ENCODE measurements around the gene NAT9. TPM values are rescaled to one million over a fixed set of nuclear protein-coding genes. Genes with fewer than 3 reads are reported as not detected.

Gene NAT9
- total RNA-seq, 1 donor from 2014 or later, result 66.9 TPM

DNA sequence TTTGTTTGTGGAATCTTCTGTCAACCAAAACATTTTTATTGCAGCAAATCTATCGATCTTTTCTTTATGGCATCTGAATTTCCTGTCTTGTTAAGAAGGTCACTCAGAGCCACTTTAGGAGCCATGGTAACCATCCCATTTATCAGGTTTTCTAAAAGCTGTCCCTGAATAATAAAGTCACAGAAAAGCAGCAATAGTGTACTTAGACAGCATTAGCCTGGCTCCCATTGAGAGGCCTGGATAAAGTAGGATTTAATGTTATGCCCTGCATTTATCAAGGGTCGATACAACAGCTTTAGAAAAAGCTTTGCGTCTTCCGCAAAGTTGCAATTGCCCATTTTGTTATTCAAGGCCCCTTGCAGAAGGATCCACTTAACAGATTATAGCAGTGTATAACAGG lies 53.4 kb downstream of the NAT9 start:
- Mint-ChIP-seq H3K9me3 (no peaks in the 10 kb centered on the region), H3K4me3 (no peak overlapping the region), H3K27ac (ENCODE audit: unreplicated experiment) (no peak overlapping the region), H3K27me3 (ENCODE audit: low read depth) (peaks cover 32% of the 10 kb centered on the region), H3K4me1 (peaks cover 6% of the 10 kb centered on the region), H3K36me3 (ENCODE audit: low read depth) (no peaks in the 10 kb centered on the region)
- no peak for DNase-seq (ENCODE audit: low read depth, low spot score)
- TF ChIP-seq, protein P1, sequence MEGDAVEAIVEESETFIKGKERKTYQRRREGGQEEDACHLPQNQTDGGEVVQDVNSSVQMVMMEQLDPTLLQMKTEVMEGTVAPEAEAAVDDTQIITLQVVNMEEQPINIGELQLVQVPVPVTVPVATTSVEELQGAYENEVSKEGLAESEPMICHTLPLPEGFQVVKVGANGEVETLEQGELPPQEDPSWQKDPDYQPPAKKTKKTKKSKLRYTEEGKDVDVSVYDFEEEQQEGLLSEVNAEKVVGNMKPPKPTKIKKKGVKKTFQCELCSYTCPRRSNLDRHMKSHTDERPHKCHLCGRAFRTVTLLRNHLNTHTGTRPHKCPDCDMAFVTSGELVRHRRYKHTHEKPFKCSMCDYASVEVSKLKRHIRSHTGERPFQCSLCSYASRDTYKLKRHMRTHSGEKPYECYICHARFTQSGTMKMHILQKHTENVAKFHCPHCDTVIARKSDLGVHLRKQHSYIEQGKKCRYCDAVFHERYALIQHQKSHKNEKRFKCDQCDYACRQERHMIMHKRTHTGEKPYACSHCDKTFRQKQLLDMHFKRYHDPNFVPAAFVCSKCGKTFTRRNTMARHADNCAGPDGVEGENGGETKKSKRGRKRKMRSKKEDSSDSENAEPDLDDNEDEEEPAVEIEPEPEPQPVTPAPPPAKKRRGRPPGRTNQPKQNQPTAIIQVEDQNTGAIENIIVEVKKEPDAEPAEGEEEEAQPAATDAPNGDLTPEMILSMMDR (conservative IDR thresholded peaks at IDR 0.05), result no peak

Small RNA genes lying within 50 kb of the gene (microRNA-seq; reads per million reads assigned to microRNA genes)
- 345 reads per million, percentile 72 among the genes with 10 or more reads in this experiment for gene MIR3615

Other genes starting within 250 kb of the NAT9 start
- not detected in 2 replicates for gene CD300LB, start 244.9 kb downstream of the NAT9 start, total RNA-seq
- gene CD300C, start 230.2 kb downstream of the NAT9 start, total RNA-seq, result not detected in 2 replicates
- not detected in 2 replicates for gene CD300H, start 208.8 kb downstream of the NAT9 start, total RNA-seq
- gene CD300LD, start 184.1 kb downstream of the NAT9 start, total RNA-seq, result not detected in 2 replicates
- not detected in 2 replicates for gene CD300E, start 152.6 kb downstream of the NAT9 start, total RNA-seq
- gene CD300LF, start 63.4 kb downstream of the NAT9 start, total RNA-seq, result not detected in 2 replicates
- gene RAB37, start 39.1 kb downstream of the NAT9 start, total RNA-seq, result not detected in 2 replicates
- gene NHERF1, start 27.7 kb downstream of the NAT9 start, total RNA-seq, result 51.7 and 52.2 TPM in 2 replicates
- gene GRIN2C, start 83.5 kb upstream of the NAT9 start, total RNA-seq, result 0.02 and 0.07 TPM in 2 replicates
- gene FDXR, start 96.6 kb upstream of the NAT9 start, total RNA-seq, result 13.3 and 14.8 TPM in 2 replicates
- gene FADS6, start 117.3 kb upstream of the NAT9 start, total RNA-seq, result not detected in 2 replicates
- gene USH1G, start 146.9 kb upstream of the NAT9 start, total RNA-seq, result 0.14 TPM in 1 of 2 replicates, not detected in the other
- not detected in 2 replicates for gene OTOP2, start 147.9 kb upstream of the NAT9 start, total RNA-seq
- gene OTOP3, start 159.6 kb upstream of the NAT9 start, total RNA-seq, result not detected in 2 replicates
- 11.8 and 14.6 TPM in 2 replicates for gene HID1, start 196.4 kb upstream of the NAT9 start, total RNA-seq
- gene CDR2L, start 211.3 kb upstream of the NAT9 start, total RNA-seq, result 24.0 and 24.1 TPM in 2 replicates
- gene MRPL58, start 236.3 kb upstream of the NAT9 start, total RNA-seq, result 35.3 and 37.6 TPM in 2 replicates